HK-2 (cell line): Measurements from ENCODE around the gene RUNX1.

Experiments used
- DNase-seq: peaks from one replicate; pipeline ENCODE4 v3.0.0-alpha.2; 2018; ENCODE audit not compliant: unreplicated experiment

Gene RUNX1

GRCh38 chr21:34946916-34947534, 102.1 kb downstream of the RUNX1 start:
- no peak for DNase-seq

- DNase-seq = no peak
Observed at GRCh38 chr21:34946385-34946840, 102.7 kb downstream of the RUNX1 start.

GRCh38 chr21:34945288-34945687, 103.8 kb downstream of the RUNX1 start:
- DNase-seq = no peak

DNA sequence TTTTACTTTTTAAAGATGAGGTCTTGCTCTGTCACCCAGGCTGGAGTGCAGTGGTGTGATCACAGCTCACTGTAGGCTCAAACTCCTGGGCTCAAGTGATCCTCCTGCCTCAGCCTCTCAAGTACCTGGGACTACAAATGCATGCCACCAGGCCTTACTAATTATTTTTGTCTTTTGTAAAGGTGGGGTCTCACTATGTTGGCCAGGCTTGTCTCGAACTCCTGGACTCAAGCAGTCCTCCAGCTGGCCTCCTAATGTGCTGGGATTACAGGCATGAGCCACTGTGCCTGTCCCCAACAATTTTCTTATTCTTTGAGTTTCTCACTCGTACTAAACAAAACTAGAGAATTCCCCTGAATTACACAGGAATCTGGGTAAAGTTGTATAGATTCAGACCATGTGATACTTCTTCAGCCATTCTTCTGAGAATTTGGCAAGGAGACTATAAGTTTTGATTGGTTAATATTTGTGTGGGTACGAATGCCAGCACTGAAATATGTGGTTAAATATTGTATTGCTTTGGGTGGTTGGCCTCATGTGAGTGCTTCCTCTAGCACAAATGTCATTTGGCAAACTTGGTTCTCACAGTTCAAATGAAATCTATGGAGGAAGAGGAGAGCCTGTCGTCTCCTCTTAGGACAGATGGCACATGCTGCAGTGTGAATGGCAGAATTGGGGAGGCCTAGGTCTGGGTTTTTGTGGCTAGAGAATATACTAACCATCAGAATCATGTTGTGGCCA, 104.9 kb downstream of the RUNX1 start:
- DNase-seq = no peak

- DNase-seq = no peak
Observed at GRCh38 chr21:34942911-34943310, 106.2 kb downstream of the RUNX1 start.

GRCh38 chr21:34941162-34941561, 107.9 kb downstream of the RUNX1 start:
- no peak for DNase-seq

- DNase-seq = no peak
Observed at GRCh38 chr21:34939673-34940331, 109.3 kb downstream of the RUNX1 start.

GRCh38 chr21:34938089-34938764, 110.9 kb downstream of the RUNX1 start:
- DNase-seq = no peak

- no peak for DNase-seq
Observed at GRCh38 chr21:34936883-34937563, 112.1 kb downstream of the RUNX1 start.

GRCh38 chr21:34936371-34936789, 112.7 kb downstream of the RUNX1 start:
- no peak for DNase-seq

DNA sequence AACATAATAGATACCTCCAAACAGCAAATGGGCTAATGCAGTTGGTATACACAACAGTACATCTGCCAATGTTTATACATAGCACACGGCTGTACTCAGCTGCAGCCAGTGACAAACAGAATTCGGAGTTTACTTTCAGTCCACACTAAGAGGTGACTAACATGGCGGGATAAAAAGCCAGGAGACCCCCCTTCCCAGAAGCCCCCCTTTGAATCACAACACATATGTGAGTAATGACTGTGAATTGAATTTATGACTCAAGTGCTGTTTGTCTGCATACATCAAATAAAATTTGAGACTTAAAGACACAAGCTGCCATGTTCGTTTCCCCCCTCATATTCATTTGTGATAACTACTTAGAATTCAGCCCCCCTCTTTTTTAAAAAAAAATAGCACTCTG, 113.2 kb downstream of the RUNX1 start:
- DNase-seq = no peak

- no peak for DNase-seq
Observed at GRCh38 chr21:34935452-34935851, 113.7 kb downstream of the RUNX1 start.

DNA sequence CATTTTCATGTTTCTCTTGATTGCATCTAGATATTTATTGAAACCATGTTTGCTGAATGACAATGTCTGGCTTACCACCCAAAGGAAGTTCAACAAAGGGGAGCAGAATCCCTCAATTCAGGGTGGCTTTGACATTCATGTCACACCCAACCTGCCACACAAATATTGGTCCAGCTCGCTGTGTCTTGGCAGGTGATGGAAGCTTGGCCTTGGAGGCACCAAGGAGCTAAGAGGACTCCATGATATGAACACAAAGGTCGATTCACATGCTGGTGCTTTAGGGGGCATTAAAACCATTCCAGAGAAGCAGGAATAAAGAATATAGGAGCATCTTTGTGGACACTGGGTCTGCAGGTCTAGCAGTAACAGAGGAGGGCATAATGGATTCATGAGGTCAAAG, 114.8 kb downstream of the RUNX1 start:
- DNase-seq = no peak

DNA sequence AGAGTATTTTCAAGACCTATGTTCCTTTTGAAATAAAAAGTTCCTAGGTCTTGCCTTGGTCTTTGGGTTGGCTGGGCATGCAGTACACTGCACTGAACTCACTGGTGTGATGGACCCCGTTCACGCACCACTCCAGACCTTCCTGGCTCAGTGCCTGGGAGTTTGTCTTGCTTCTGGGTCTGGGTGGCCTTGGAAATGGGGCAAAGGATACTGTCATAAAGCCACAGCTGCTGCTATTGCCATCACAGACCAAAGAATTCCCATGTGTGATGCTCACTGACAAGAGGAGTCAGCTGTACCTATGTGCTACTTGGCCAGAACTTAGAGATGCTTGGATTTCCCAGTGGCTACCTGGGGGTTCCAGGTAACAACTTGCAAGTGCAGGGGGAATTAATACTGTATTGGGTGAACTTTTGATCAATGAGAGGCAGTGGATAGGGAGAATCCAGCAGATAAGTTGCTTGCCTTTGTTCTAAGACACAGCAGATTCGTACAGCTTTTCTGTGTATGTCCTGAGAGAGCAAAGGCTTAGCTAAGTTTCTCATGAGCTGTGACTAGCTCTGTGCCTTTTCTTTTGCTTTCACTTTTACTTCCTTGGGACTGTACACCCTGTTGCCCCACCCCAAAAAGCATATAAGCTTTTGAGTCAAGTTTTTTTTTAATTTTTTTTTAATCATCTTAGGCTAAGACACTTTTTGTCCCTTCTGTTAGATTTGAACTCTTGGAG, 115.3 kb downstream of the RUNX1 start:
- DNase-seq = no peak

DNA sequence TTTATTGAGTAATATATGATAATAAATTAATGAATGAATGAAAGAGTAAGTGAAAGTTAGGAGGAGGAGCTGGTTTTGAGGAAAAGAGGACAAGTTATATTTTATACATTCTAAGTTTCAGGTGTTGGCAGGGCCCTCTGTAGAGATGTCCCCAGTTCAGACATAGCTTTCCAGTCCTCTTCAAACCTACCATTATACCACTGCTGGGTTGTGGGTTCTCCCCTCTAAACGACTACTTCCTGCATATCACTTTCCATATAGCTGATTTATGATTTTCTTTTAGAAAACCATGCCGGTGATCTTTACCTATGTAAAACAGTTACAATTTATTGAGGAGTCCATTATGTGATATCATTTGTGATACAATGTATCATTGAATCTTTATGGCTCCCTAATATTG, 116.9 kb downstream of the RUNX1 start:
- no peak for DNase-seq

DNA sequence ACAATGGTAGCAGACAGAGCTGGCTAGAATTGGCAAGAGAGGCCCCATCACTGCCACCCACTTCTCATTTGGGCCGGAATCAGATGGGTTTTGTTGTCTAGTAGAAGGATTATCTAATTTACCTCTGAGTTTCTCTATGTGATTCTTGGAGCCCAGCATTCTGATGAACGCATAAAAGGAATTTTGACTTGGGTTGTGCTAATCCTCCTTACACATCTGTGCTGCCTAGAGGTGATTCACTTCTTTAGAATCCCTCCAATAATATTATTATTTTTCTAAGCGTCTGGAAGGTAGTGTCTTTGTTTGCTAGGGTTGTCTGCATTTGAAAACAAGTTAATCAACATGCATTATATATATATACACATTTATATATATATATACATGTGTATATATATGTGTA, 118.1 kb downstream of the RUNX1 start:
- DNase-seq = no peak

DNA sequence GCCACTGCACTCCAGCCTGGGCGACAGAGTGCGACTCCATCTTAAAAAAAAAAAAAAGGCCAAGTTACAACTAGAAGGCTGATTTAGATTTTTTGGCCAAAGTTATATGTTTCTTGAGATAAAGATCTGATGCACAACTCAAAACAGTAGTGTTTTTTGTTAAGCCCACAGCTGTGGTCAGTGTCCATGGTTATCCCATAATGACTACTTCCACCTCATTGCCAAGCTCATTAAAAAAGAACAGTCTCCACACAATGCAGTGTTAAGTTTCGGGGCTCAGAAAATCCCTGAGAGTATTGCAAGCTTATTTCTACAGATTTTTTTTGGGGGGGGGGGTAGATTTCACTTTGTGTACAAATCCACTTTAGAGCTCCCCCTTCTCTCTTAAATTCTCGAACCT, 120.5 kb downstream of the RUNX1 start:
- DNase-seq = no peak

GRCh38 chr21:34927992-34928391, 121.1 kb downstream of the RUNX1 start:
- no peak for DNase-seq

DNA sequence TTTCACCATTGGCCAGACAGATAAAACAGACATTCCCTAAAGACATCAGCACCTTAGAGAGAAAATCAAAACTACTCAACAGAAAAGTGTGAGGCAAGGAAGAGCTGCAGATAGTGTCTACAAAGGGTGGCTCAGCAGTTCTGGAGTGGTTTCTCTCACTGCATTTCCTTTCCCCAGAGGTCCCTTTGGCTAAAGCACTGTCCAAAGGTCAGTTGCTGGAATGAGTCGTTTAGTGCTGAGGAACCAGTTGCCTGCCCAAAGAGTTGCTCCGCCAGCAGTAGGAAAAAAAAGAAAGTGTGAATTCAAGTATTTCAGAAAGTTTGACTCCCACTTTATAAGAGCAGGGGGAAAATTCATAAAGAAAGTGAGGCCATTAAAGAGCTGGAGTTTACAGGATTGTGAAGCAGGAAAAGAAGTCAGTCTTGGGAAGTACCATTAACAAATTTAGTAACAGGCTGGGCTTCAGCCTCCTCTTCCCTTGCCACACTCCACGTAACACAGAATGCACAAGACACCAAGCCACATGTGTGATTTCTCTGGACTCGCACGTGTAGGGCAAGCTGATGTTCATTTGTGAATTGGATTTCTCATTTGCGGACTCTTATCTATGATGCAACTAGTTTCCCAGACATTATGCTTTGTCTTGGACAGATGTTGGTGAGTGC, 122.2 kb downstream of the RUNX1 start:
- DNase-seq = no peak

DNA sequence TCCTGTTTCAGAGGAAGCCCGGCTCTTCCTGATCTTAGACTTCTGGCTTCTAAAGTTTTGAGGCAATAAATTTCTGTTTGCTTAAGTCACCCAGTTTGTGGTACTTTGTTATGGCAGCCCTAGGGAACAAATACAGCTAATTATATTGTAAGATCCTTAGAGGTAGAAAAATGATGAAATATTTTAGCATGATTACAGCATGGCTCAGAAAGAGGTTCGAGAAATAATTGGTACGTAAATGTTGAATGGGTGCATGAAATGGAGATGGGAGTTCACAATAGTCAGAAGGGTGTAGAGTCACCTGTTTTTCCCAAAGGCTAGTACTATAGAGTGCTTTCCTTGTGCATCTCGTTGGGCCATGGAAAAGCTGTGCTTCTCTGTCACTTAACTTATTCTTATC, 123.5 kb downstream of the RUNX1 start:
- DNase-seq = no peak
